ENCODE results near the gene CEP70. TPM values are rescaled to one million over a fixed set of nuclear protein-coding genes. Genes with fewer than 3 reads are reported as not detected.

Gene CEP70
- total RNA-seq, 4 donors from 2014 or later, result 10.2 to 13.5 (median 12.2) TPM

GRCh38 chr3:138629526-138629925 lies 35.5 kb upstream of the CEP70 start:
- TF ChIP-seq CTCF (IDR thresholded peaks at IDR 0.05) (no peak), POLR2A (IDR thresholded peaks at IDR 0.05) (no peak)
- no peak overlapping the region for H3K4me3 ChIP-seq (ENCODE audit: low read depth, poor library complexity, severe bottlenecking)
- 75 to 78% methylated on average over 6 of the region's 6 CpGs for WGBS, 2 donors
- DNase-seq (ENCODE audit: low spot score in 2 of 2), result no peak
- intact Hi-C loops (cut with DNase I; ENCODE audit: low total_unique reads), result no loop called here

- 58 to 60% methylated on average over 3 of the region's 3 CpGs for WGBS, 2 donors
These were observed 31.8 kb upstream of the CEP70 start for GRCh38 chr3:138625707-138626365.

GRCh38 chr3:138624518-138624917 lies 30.5 kb upstream of the CEP70 start:
- intact Hi-C loops (cut with DNase I; ENCODE audit: low total_unique reads), result no loop called here
- DNase-seq (ENCODE audit: low spot score in 2 of 2), result no peak

More at GRCh38 chr3:138625707-138626365, 31.8 kb upstream of the CEP70 start:
- DNase-seq (ENCODE audit: low spot score in 2 of 2), result no peak
- H3K4me3 ChIP-seq (ENCODE audit: low read depth, poor library complexity, severe bottlenecking), result no peak overlapping the region
- intact Hi-C loops (cut with DNase I; ENCODE audit: low total_unique reads), result no loop called here
- no peak for TF ChIP-seq CTCF (IDR thresholded peaks at IDR 0.05)
- TF ChIP-seq POLR2A (IDR thresholded peaks at IDR 0.05), result no peak

GRCh38 chr3:138620431-138620830 lies 26.4 kb upstream of the CEP70 start:
- 91 to 95% methylated on average over 4 of the region's 4 CpGs for WGBS, 2 donors
- TF ChIP-seq POLR2A (IDR thresholded peaks at IDR 0.05), result no peak
- no peak for TF ChIP-seq CTCF (IDR thresholded peaks at IDR 0.05)
- no peak for DNase-seq (ENCODE audit: low spot score in 2 of 2)
- H3K4me3 ChIP-seq (ENCODE audit: low read depth, poor library complexity, severe bottlenecking), result no peak overlapping the region
- intact Hi-C loops (cut with DNase I; ENCODE audit: low total_unique reads), result no loop called here

More at GRCh38 chr3:138624518-138624917, 30.5 kb upstream of the CEP70 start:
- TF ChIP-seq CTCF (IDR thresholded peaks at IDR 0.05) (no peak), POLR2A (IDR thresholded peaks at IDR 0.05) (no peak)
- H3K4me3 ChIP-seq (ENCODE audit: low read depth, poor library complexity, severe bottlenecking), result no peak overlapping the region

GRCh38 chr3:138615462-138615861 lies 21.4 kb upstream of the CEP70 start:
- intact Hi-C loops (cut with DNase I; ENCODE audit: low total_unique reads), result no loop called here
- TF ChIP-seq POLR2A (IDR thresholded peaks at IDR 0.05) (no peak), CTCF (IDR thresholded peaks at IDR 0.05) (no peak)

GRCh38 chr3:138609898-138610266 lies 15.8 kb upstream of the CEP70 start:
- no peak for DNase-seq (ENCODE audit: low spot score in 2 of 2)
- no peak for TF ChIP-seq POLR2A (IDR thresholded peaks at IDR 0.05)
- no peak for TF ChIP-seq CTCF (IDR thresholded peaks at IDR 0.05)
- no peak overlapping the region for H3K4me3 ChIP-seq (ENCODE audit: low read depth, poor library complexity, severe bottlenecking)
- intact Hi-C loops (cut with DNase I; ENCODE audit: low total_unique reads), result no loop called here
- WGBS, 2 donors, result 75 to 79% methylated on average over 6 of the region's 6 CpGs

More at GRCh38 chr3:138615462-138615861, 21.4 kb upstream of the CEP70 start:
- no peak for DNase-seq (ENCODE audit: low spot score in 2 of 2)
- 83 to 89% methylated on average over 1 of the region's 1 CpG for WGBS, 2 donors
- H3K4me3 ChIP-seq (ENCODE audit: low read depth, poor library complexity, severe bottlenecking), result no peak overlapping the region
